K562 (cell line): Measurements from ENCODE around the gene MTMR12. TPM values are rescaled to one million over a fixed set of nuclear protein-coding genes. Genes with fewer than 3 reads are reported as not detected.

Source experiments
- CREBBP ChIP-seq: IDR thresholded peaks from one replicate; pipeline ENCODE4 v1.6.1; 2012; ENCODE audit warnings: low read depth, mild to moderate bottlenecking, control low read depth, inconsistent platforms, low read length
- ETS1 ChIP-seq: conservative IDR thresholded peaks from 2 replicates; pipeline ENCODE4 v1.6.1; 2011; ENCODE audit warnings: low read depth, mild to moderate bottlenecking, low read length; ENCODE audit not compliant: control insufficient read depth
- EZH2 ChIP-seq: IDR thresholded peaks from 2 replicates; pipeline ENCODE4 v1.6.1; 2012; ENCODE audit warnings: low read depth, mild to moderate bottlenecking, inconsistent platforms, low read length, borderline replicate concordance
- NR1H2 ChIP-seq: sonication (generic); formaldehyde crosslinking; IDR thresholded peaks from 2 replicates; pipeline ENCODE4 v1.4.0; 2020; ENCODE audit warnings: mild to moderate bottlenecking, missing genetic modification reagents
- PML ChIP-seq: IDR thresholded peaks from 2 replicates; pipeline ENCODE4 v1.6.1; 2012; ENCODE audit warnings: low read length, inconsistent platforms
- SAP30 ChIP-seq: fragments of 200-600 bp; sonication (generic); IDR thresholded peaks from 2 replicates; pipeline ENCODE4 v1.6.1; 2012; ENCODE audit warnings: borderline replicate concordance, low read depth, mild to moderate bottlenecking, moderate library complexity, low read length, control low read depth, inconsistent platforms; ENCODE audit not compliant: insufficient read depth, poor library complexity, severe bottlenecking
- STAT5A ChIP-seq: IDR thresholded peaks from 2 replicates; pipeline ENCODE4 v1.6.1; 2012; ENCODE audit warnings: low read length, inconsistent platforms, borderline replicate concordance
- ZNF143 ChIP-seq: sonication (generic); formaldehyde crosslinking; IDR thresholded peaks from 2 replicates; pipeline ENCODE4 v1.9.0; 2022; ENCODE audit warnings: mild to moderate bottlenecking, missing genetic modification reagents
- ZNF24 ChIP-seq: fragments of 450-650 bp; IDR thresholded peaks from 2 replicates; pipeline ENCODE4 v1.6.1; 2016
- ZNF318 ChIP-seq, 2 experiments: fragments of 450-650 bp; IDR thresholded peaks; 2 replicates each; pipeline ENCODE4 v1.6.1; 2016; ENCODE audit warnings: mild to moderate bottlenecking in 2 of 2, borderline replicate concordance in 1 of 2, low read depth in 1 of 2, moderate library complexity in 1 of 2
- polyA plus RNA-seq, 8 experiments: library from polyadenylated mRNA; depleted of rRNA in 4 of 8; stranded (reverse) in 5 of 8; unstranded in 3 of 8; fragments of >200 nt; fragmentation: Nextera tagmentation in 2 of 8; fragmentation: Illumina TruSeq in 1 of 8; extraction: Ambion mirVana in 2 of 8; extraction: Trizol in 1 of 8; gene quantifications; 2 replicates each; pipeline versions ENCODE4 v1.2.1 to v1.2.3, GENCODE V29; 2011 to 2014; ENCODE audit warnings: inconsistent platforms in 1 of 8, missing spikeins in 1 of 8
- total RNA-seq, 7 experiments: library from RNA; depleted of rRNA in 6 of 7; stranded (reverse); fragments of >200 nt in 6 of 7; fragmentation: Illumina TruSeq in 2 of 7; extraction: Trizol in 2 of 7; gene quantifications; 2 replicates each; pipeline versions ENCODE4 v1.2.1 to v1.2.3, GENCODE V29; 2011 to 2021; ENCODE audit warnings: low replicate concordance in 1 of 7

Gene MTMR12
- total and polyA plus RNA-seq, 9 of the 15 experiments (the other 6 are each of a cell fraction or from before 2014, with no cell fraction given), result 4.0 to 28.7 (median 17.1) TPM

DNA sequence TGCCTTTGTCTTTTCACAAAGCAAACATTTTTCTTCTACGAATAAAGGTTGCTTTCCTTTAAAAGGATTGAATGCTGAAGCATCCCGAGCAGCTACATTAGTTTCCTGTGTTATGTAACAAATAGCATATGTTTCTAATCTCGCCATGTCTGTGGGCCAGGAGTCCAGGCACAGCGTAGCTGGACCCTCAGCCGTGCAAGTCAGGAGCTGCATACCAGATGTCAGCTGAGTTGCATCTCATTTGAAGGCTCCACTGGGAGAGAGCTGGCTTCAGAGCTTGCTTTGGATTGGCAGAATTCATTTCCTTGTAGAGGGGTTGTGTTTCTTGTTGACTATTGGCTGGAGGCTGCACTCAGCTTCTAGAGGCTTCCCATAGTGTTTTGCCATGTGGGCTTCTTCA lies 122.6 kb downstream of the MTMR12 start (continued):
- TF ChIP-seq STAT5A, result no peak
- no peak for TF ChIP-seq ZNF318 (IDR thresholded peaks at IDR 0.05; ENCODE audit: borderline replicate concordance in 1 of 2, low read depth in 1 of 2)
- TF ChIP-seq ZNF143 (CRISPR knock-in tag), result no peak
- TF ChIP-seq CREBBP, result no peak
- no peak for TF ChIP-seq PML
- no peak for TF ChIP-seq ZNF24
- no peak for TF ChIP-seq ETS1
- no peak for TF ChIP-seq NR1H2 (CRISPR knock-in tag)
- no peak for TF ChIP-seq EZH2
- no peak for TF ChIP-seq SAP30
- TF ChIP-seq, all 486 proteins: peak for 0
